Ishikawa (cell line): ENCODE results near the gene SRBD1.

Experiments used
- CEBPB ChIP-seq: IDR thresholded peaks from 2 replicates; pipeline ENCODE4 v1.6.1; 2012
- CREB1 ChIP-seq: IDR thresholded peaks from 2 replicates; pipeline ENCODE4 v1.6.1; 2012; ENCODE audit warnings: low read depth
- EGR1 ChIP-seq: IDR thresholded peaks from 2 replicates; pipeline ENCODE4 v1.6.1; 2012
- EP300 ChIP-seq: IDR thresholded peaks from 2 replicates; pipeline ENCODE4 v1.6.1; 2012; ENCODE audit warnings: borderline replicate concordance
- FOXM1 ChIP-seq: IDR thresholded peaks from 2 replicates; pipeline ENCODE4 v1.6.1; 2012; ENCODE audit warnings: low read depth, borderline replicate concordance
- NFIC ChIP-seq: IDR thresholded peaks from 2 replicates; pipeline ENCODE4 v1.6.1; 2012
- RAD21 ChIP-seq: IDR thresholded peaks from 2 replicates; pipeline ENCODE4 v1.6.1; 2012; ENCODE audit warnings: low read depth
- TAF1 ChIP-seq: IDR thresholded peaks from 2 replicates; pipeline ENCODE4 v1.6.1; 2012; ENCODE audit warnings: low read depth, mild to moderate bottlenecking
- TCF12 ChIP-seq: IDR thresholded peaks from 2 replicates; pipeline ENCODE4 v1.6.1; 2012; ENCODE audit warnings: low read depth
- TEAD4 ChIP-seq: IDR thresholded peaks from 2 replicates; pipeline ENCODE4 v1.6.1; 2012
- YY1 ChIP-seq: IDR thresholded peaks from 2 replicates; pipeline ENCODE4 v1.6.1; 2012; ENCODE audit warnings: low read depth
- ZBTB7A ChIP-seq: IDR thresholded peaks from 2 replicates; pipeline ENCODE4 v1.6.1; 2012; ENCODE audit warnings: low read depth
- TF ChIP-seq, protein P1 (sequence below): IDR thresholded peaks from 2 replicates; pipeline ENCODE4 v1.6.1; 2012
- TF ChIP-seq, protein P2 (sequence below): IDR thresholded peaks from 2 replicates; pipeline ENCODE4 v1.6.1; 2012
- TF ChIP-seq, protein P3 (sequence below): IDR thresholded peaks from 2 replicates; pipeline ENCODE4 v1.6.1; 2012; ENCODE audit warnings: low read depth, mild to moderate bottlenecking

The SRBD1 gene

DNA sequence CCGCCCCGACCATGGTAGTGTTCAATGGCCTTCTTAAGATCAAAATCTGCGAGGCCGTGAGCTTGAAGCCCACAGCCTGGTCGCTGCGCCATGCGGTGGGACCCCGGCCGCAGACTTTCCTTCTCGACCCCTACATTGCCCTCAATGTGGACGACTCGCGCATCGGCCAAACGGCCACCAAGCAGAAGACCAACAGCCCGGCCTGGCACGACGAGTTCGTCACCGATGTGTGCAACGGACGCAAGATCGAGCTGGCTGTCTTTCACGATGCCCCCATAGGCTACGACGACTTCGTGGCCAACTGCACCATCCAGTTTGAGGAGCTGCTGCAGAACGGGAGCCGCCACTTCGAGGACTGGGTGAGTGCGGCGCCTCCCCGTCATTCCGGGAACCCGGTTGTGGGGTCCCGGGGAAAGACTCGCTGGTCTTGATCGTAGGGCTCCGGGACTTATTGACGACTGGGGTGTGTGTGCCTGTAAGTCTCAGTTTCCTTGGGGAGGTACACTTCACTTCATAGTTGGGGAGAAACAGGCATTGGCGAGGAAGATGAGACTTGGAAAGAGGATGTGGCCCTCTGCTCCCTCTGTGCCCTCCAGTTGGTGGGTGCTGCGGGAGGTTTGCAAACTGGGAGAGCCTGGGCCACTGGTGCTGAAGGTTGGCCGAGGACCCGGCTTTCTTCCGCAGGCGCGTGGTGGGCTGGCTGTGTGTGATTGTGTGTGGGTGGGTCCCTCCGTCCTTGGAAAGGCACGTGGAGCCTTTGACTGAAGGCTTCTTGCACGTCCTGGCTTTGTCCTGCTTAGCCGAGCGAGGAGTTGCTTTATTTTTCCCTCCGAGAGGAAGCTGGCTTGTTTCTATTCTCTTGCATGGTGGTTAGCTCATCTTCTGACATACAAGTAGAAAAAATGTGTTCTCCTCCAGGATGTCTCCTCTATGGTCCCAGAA lies 41.3 kb upstream of the SRBD1 start:
- no peak for TF ChIP-seq NFIC
- no peak for TF ChIP-seq FOXM1
- TF ChIP-seq, protein P1, sequence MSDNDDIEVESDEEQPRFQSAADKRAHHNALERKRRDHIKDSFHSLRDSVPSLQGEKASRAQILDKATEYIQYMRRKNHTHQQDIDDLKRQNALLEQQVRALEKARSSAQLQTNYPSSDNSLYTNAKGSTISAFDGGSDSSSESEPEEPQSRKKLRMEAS: no peak
- TF ChIP-seq YY1: no peak
- no peak for TF ChIP-seq RAD21
- no peak for TF ChIP-seq TAF1
- TF ChIP-seq, protein P2, sequence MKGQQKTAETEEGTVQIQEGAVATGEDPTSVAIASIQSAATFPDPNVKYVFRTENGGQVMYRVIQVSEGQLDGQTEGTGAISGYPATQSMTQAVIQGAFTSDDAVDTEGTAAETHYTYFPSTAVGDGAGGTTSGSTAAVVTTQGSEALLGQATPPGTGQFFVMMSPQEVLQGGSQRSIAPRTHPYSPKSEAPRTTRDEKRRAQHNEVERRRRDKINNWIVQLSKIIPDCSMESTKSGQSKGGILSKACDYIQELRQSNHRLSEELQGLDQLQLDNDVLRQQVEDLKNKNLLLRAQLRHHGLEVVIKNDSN: no peak
- TF ChIP-seq TEAD4: no peak
- TF ChIP-seq EP300: no peak
- no peak for TF ChIP-seq EGR1
- TF ChIP-seq TCF12: no peak
- TF ChIP-seq CREB1: no peak
- no peak for TF ChIP-seq ZBTB7A
- no peak for TF ChIP-seq CEBPB
- TF ChIP-seq, protein P3, sequence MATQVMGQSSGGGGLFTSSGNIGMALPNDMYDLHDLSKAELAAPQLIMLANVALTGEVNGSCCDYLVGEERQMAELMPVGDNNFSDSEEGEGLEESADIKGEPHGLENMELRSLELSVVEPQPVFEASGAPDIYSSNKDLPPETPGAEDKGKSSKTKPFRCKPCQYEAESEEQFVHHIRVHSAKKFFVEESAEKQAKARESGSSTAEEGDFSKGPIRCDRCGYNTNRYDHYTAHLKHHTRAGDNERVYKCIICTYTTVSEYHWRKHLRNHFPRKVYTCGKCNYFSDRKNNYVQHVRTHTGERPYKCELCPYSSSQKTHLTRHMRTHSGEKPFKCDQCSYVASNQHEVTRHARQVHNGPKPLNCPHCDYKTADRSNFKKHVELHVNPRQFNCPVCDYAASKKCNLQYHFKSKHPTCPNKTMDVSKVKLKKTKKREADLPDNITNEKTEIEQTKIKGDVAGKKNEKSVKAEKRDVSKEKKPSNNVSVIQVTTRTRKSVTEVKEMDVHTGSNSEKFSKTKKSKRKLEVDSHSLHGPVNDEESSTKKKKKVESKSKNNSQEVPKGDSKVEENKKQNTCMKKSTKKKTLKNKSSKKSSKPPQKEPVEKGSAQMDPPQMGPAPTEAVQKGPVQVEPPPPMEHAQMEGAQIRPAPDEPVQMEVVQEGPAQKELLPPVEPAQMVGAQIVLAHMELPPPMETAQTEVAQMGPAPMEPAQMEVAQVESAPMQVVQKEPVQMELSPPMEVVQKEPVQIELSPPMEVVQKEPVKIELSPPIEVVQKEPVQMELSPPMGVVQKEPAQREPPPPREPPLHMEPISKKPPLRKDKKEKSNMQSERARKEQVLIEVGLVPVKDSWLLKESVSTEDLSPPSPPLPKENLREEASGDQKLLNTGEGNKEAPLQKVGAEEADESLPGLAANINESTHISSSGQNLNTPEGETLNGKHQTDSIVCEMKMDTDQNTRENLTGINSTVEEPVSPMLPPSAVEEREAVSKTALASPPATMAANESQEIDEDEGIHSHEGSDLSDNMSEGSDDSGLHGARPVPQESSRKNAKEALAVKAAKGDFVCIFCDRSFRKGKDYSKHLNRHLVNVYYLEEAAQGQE: no peak

DNA sequence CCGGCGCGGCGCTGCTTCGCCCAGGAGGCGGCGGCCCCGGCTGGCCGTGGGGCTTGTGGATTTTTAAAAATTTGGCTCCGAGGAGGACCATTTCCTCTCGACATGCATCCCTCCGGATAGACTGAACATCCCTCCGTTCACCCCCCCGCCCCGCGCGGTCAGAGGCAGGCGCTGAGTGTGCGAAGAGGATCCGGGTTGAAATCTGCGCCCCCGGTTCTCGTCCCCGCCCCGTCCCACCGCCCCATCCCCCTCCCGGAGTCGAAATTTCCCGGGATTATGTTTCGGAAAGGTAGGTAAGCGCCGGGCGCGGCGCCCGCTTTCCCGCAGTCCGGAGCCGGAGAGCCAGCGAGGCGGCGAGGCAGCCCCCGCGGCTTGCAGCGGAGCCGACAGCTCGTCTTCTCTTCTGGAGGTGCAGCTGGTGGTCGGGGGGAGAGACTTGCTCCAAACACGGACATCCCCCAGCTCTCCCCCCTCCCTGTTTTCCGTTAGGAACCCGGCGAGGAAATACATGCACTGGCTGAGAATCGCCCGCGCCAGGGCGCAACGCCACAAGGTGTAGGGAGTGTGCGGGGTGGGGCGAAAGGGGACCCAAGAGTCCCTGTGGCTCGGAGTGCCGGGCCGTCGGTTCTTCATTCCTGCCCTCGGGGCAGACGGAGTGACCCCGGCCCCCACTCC lies 40.5 kb upstream of the SRBD1 start, which contains the start of gene PRKCE:
PRKCE (plus strand) TSS at position 261 of the 675 bp plus-strand sequence.
- TF ChIP-seq ZBTB7A: 0 out of 2 replicates have a peak, but pooled peaks have one; percentile 44
- no peak for TF ChIP-seq CREB1

DNA sequence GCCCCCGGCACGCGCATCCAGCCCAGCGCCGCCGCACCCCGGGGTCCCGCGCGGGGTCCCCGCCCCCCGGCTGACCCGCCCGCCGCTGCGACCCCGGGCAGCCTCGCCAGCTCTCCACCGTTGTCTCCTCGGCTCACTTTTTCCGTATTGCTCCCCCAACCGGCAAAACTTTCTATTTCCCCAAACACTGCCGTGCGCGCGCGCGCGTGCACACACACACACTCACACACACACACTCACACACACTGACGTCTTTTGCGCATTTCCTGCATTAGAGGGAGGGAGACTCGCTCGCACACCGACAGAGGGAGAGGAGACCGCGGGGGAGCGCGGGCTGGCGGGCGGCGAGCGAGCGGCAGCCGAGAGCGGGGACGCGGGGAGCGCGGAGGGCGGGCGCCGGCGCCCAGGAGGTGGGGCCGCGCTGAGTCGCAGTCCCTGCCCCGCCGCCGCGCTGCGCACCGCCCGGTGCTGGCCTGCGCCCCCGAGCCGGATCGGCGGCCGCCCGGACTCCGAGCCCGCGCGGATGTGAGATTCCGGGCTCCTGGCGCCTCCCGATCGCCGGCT lies 39.9 kb upstream of the SRBD1 start:
- TF ChIP-seq EP300 (no peak), RAD21 (peak; percentile 19), ZBTB7A (no peak), YY1 (no peak), TAF1 (peak; percentile 36; the same call in 1 of the 2 replicates), FOXM1 (no peak), EGR1 (no peak), NFIC (no peak), CEBPB (no peak), CREB1 (peak; percentile 38; the same call in 1 of the 2 replicates), TEAD4 (peak; percentile 61), TCF12 (no peak)
- TF ChIP-seq, protein P1: peak; percentile 75
- TF ChIP-seq, protein P2: peak; percentile 3; the same call in 1 of the 2 replicates
- TF ChIP-seq, protein P3: no peak

DNA sequence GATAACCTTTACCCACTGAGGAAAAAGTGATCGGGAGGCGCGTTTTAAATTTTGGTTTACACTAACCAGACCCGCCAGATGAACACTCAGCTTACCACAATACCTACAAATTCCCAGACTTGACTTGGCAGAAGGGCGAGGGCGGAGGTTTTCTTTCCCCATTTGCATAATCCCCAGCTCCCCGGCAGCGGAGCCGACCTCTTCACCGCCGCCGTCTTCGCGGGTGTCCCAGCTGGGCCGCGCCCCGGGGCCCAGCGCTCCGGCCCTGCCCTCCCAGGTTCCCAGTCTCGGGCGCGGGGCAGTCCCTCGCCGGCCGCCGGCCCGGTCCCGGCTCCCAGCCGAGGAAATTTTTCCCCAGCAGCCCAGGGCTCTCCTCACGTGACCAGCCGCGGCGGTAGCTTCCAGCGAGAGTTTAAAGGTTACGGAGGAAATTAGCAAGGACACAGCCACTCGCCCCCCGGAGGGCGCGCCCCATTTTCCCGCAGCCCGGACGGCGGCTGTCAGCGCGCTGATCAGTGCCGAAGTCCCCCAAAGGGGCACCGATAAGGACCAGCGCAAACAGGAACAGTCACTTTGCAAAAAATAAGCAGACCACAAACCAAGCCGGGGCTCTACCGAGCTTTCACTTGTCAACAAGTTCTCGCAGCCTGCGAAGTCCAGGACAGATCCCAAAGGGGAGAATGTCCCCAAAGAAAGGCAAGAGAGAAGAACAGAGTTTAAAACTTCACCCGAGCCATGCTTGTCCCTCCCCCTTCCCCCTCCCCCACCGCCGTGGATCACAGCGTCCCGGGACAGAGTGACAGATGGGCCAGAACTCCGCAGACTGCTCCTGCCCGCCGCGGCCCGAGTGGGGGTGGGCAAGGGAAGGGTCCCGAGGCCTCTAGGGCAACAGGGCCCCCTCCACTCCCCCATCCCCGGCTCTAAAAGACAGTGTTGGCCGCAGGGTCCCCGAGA lies 39.1 kb upstream of the SRBD1 start:
- TF ChIP-seq NFIC (0 out of 2 replicates have a peak, but pooled peaks have one; percentile 13), EP300 (no peak), TAF1 (peak; percentile 32; the same call in 1 of the 2 replicates), YY1 (0 out of 2 replicates have a peak, but pooled peaks have one; percentile 28)
- TF ChIP-seq, protein P2: peak; percentile 96
